K562 (cell line): ENCODE data around the gene NFIB. TPM values are rescaled to one million over a fixed set of nuclear protein-coding genes. Genes with fewer than 3 reads are reported as not detected.

Source experiments
- ATAC-seq: fragments of 200-7000 bp; cut with Tn5 transposase; 3 replicates; pipeline ENCODE4 v1.9.1; 2020; ENCODE audit warnings: moderate library complexity
- BruUV-seq: library from RNA; stranded (reverse); fragments of 400-500 nt; replicated peaks from 2 replicates; lab custom pipeline; 2021; lab: Mats Ljungman, UMichigan
- CTCF ChIA-PET: fragments of 300-600 bp; formaldehyde crosslinking; extraction: SDS; loops from one replicate; lab custom pipeline; 2021; ENCODE audit warnings: low intra/inter-chr PET ratio; lab: Yijun Ruan, JAX
- POLR2A ChIA-PET: fragments of 300-600, 350-650 bp; sonication (Branson Sonifier 250); formaldehyde crosslinking; extraction: SDS; loops from one replicate; lab custom pipeline; 2021; ENCODE audit warnings: antibody characterized with exemption, inconsistent platforms; lab: Yijun Ruan, JAX
- DNase-seq, 4 experiments: peaks; one replicate each; pipeline versions ENCODE4 v3.0.0 to v3.0.0-alpha.2; 2011 to 2018; ENCODE audit warnings: low spot score in 3 of 4, mixed read lengths in 3 of 4; ENCODE audit errors: extremely low read depth in 1 of 4
- FAIRE-seq: peaks from 2 replicates; lab custom pipeline; 2011; peaks lifted over from hg19 to GRCh38; lab: Jason Lieb, UNC
- H2AFZ ChIP-seq: 2 replicates; pipeline ENCODE4 v1.6.0; 2011; ENCODE audit warnings: low read depth, low read length, control low read depth, inconsistent platforms
- H3K27ac ChIP-seq: fragments of 200-600 bp; 3 replicates; pipeline ENCODE4 v1.8.0; 2011; ENCODE audit warnings: low read depth, mild to moderate bottlenecking, control low read depth, inconsistent platforms, low read length, moderate library complexity, mixed read lengths; ENCODE audit errors: extremely low read depth
- H3K27me3 ChIP-seq, 2 experiments: fragments of 300-600 bp in 1 of 2; 2 replicates in 1 of 2; 3 replicates in 1 of 2; pipeline versions ENCODE4 v1.6.0 to v1.8.0; 2011; ENCODE audit warnings: inconsistent platforms in 2 of 2, low read length in 2 of 2, mild to moderate bottlenecking in 1 of 2, mixed read lengths in 1 of 2, moderate library complexity in 1 of 2; ENCODE audit not compliant: control insufficient read depth in 2 of 2, insufficient read depth in 2 of 2
- H3K36me3 ChIP-seq: fragments of 300-600 bp; 3 replicates; pipeline ENCODE4 v1.8.0; 2011; ENCODE audit warnings: mild to moderate bottlenecking, low read length, inconsistent platforms; ENCODE audit not compliant: control insufficient read depth, insufficient read depth
- H3K4me1 ChIP-seq, 2 experiments: fragments of 200-600 bp in 1 of 2; replicated peaks in 1 of 2; 2 replicates in 1 of 2; 3 replicates in 1 of 2; pipeline versions ENCODE4 v1.5.1 to v1.8.0; 2011; ENCODE audit warnings: inconsistent platforms in 2 of 2, low read length in 2 of 2, mild to moderate bottlenecking in 1 of 2, mixed read lengths in 1 of 2, moderate library complexity in 1 of 2; ENCODE audit not compliant: control insufficient read depth in 2 of 2, insufficient read depth in 2 of 2
- H3K4me2 ChIP-seq: 2 replicates; pipeline ENCODE4 v1.6.1; 2011; ENCODE audit warnings: low read length, control low read depth, inconsistent platforms, mixed read lengths; ENCODE audit not compliant: insufficient read depth
- H3K4me3 ChIP-seq: fragments of 200-600 bp; sonication (generic), shearing (Covaris generic); 2 replicates; pipeline ENCODE4 v1.5.1; 2016; ENCODE audit warnings: control low read depth, inconsistent platforms
- H3K79me2 ChIP-seq: fragments of 200-600 bp; 3 replicates; pipeline ENCODE4 v1.8.0; 2011; ENCODE audit warnings: low read length, inconsistent platforms; ENCODE audit not compliant: control insufficient read depth, insufficient read depth
- H3K9ac ChIP-seq, 2 experiments: 2 replicates each; pipeline versions ENCODE4 v1.6.0 to v1.6.1; 2011; ENCODE audit warnings: low read depth in 2 of 2, low read length in 2 of 2, control low read depth in 1 of 2, inconsistent platforms in 1 of 2, mild to moderate bottlenecking in 1 of 2, mixed read lengths in 1 of 2; ENCODE audit not compliant: insufficient read depth in 1 of 2
- H3K9me1 ChIP-seq: one replicate; pipeline ENCODE4 v1.6.0; 2011; ENCODE audit warnings: inconsistent platforms, mild to moderate bottlenecking, low read length, moderate library complexity; ENCODE audit not compliant: control insufficient read depth, insufficient read depth
- H3K9me3 ChIP-seq: replicated peaks from 2 replicates; pipeline ENCODE4 v1.5.1; 2011; ENCODE audit warnings: low read depth, low read length, inconsistent platforms; ENCODE audit not compliant: control insufficient read depth, insufficient read depth
- H4K20me1 ChIP-seq: replicated peaks from 2 replicates; pipeline ENCODE4 v1.6.1; 2011; ENCODE audit warnings: low read length, inconsistent platforms, mixed read lengths; ENCODE audit not compliant: control insufficient read depth, insufficient read depth
- CEBPB ChIP-seq: fragments of 450-650 bp; IDR thresholded peaks from 2 replicates; pipeline ENCODE4 v1.6.1; 2016; ENCODE audit warnings: missing genetic modification characterization, missing compliant biosample characterization
- MAFG ChIP-seq: fragments of 450-650 bp; conservative IDR thresholded peaks from 2 replicates; pipeline ENCODE4 v1.6.1; 2016; ENCODE audit warnings: missing genetic modification characterization, missing compliant biosample characterization
- PREB ChIP-seq: sonication (generic); formaldehyde crosslinking; IDR thresholded peaks from 2 replicates; pipeline ENCODE4 v1.8.1; 2023; ENCODE audit warnings: mild to moderate bottlenecking, missing genetic modification reagents
- RBM14 ChIP-seq: fragments of 200-400 bp; formaldehyde crosslinking; IDR thresholded peaks from 2 replicates; pipeline ENCODE4 v1.6.1; 2018; ENCODE audit warnings: low read depth, mild to moderate bottlenecking, low read length, moderate library complexity, borderline replicate concordance; ENCODE audit not compliant: insufficient read depth
- SIX5 ChIP-seq, 2 experiments: IDR thresholded peaks; 2 replicates each; pipeline ENCODE4 v1.6.1; 2011; ENCODE audit warnings: low read length in 2 of 2, borderline replicate concordance in 1 of 2, low read depth in 1 of 2, mild to moderate bottlenecking in 1 of 2, moderate library complexity in 1 of 2; ENCODE audit not compliant: insufficient read depth in 1 of 2
- SMARCE1 ChIP-seq: fragments of 450-650 bp; IDR thresholded peaks from 2 replicates; pipeline ENCODE4 v1.7.1; 2016; ENCODE audit warnings: mild to moderate bottlenecking
- TCFL5 ChIP-seq: fragments of 250-450 bp; sonication (Bioruptor Pico); conservative IDR thresholded peaks from 2 replicates; pipeline ENCODE4 v1.6.1; 2021; ENCODE audit warnings: mild to moderate bottlenecking, moderate library complexity, matching md5 sums
- TGIF2 ChIP-seq: sonication (generic); formaldehyde crosslinking; IDR thresholded peaks from 2 replicates; pipeline ENCODE4 v1.8.1; 2022; ENCODE audit warnings: mild to moderate bottlenecking, missing genetic modification reagents, moderate library complexity
- ZBTB7A ChIP-seq: IDR thresholded peaks from 2 replicates; pipeline ENCODE4 v1.6.1; 2011; ENCODE audit warnings: low read depth, mild to moderate bottlenecking, low read length, moderate library complexity, borderline replicate concordance; ENCODE audit not compliant: control insufficient read depth
- ZNF263 ChIP-seq: sonication (generic); formaldehyde crosslinking; IDR thresholded peaks from 2 replicates; pipeline ENCODE4 v1.8.0; 2022; ENCODE audit warnings: mild to moderate bottlenecking, missing genetic modification reagents, borderline replicate concordance
- ZNF384 ChIP-seq: IDR thresholded peaks from 2 replicates; pipeline ENCODE4 v1.6.1; 2012; ENCODE audit warnings: low read depth, low read length, improper control_type of control experiment
- ZSCAN32 ChIP-seq: fragments of 450-650 bp; formaldehyde crosslinking; IDR thresholded peaks from 2 replicates; pipeline ENCODE4 v1.4.0; 2020; ENCODE audit warnings: mild to moderate bottlenecking, moderate library complexity
- WGBS: fragments of 100-300 bp; shearing (Covaris generic); methylation state at CpG from one replicate; pipeline ENCODE4 v1.1.6; 2016; ENCODE audit warnings: low coverage, mixed read lengths; ENCODE audit not compliant: insufficient coverage; ENCODE audit errors: missing lambda C conversion rate; 5-methylcytosine and 5-hydroxymethylcytosine counted together
- in situ Hi-C: fragments of 300-500 bp; cut with MboI; formaldehyde crosslinking; loops from 4 replicates; pipeline ENCODE4 v1.15.0; 2018; ENCODE audit warnings: inconsistent platforms, mixed read lengths
- intact Hi-C: fragments of 100-400 bp; cut with micrococcal nuclease; formaldehyde crosslinking; loops from 2 replicates; pipeline ENCODE4 v1.14.2; 2022
- polyA plus RNA-seq, 8 experiments: library from polyadenylated mRNA; depleted of rRNA in 4 of 8; stranded (reverse) in 5 of 8; unstranded in 3 of 8; fragments of >200 nt; fragmentation: Nextera tagmentation in 2 of 8; fragmentation: Illumina TruSeq in 1 of 8; extraction: Ambion mirVana in 2 of 8; extraction: Trizol in 1 of 8; gene quantifications; 2 replicates each; pipeline versions ENCODE4 v1.2.1 to v1.2.3, GENCODE V29; 2011 to 2014; ENCODE audit warnings: inconsistent platforms in 1 of 8, missing spikeins in 1 of 8
- total RNA-seq, 7 experiments: library from RNA; depleted of rRNA in 6 of 7; stranded (reverse); fragments of >200 nt in 6 of 7; fragmentation: Illumina TruSeq in 2 of 7; extraction: Trizol in 2 of 7; gene quantifications; 2 replicates each; pipeline versions ENCODE4 v1.2.1 to v1.2.3, GENCODE V29; 2011 to 2021; ENCODE audit warnings: low replicate concordance in 1 of 7
- TF ChIP-seq, protein P1 (sequence below), 2 experiments: fragments of 200-800 bp in 1 of 2; sonication (Bioruptor generic) in 1 of 2; sonication (generic) in 1 of 2; formaldehyde crosslinking in 1 of 2; IDR thresholded peaks in 1 of 2; conservative IDR thresholded peaks in 1 of 2; 2 replicates each; pipeline versions ENCODE4 v1.5.0 to v1.6.1; 2016 to 2020; ENCODE audit warnings: missing compliant biosample characterization in 1 of 2, missing genetic modification characterization in 1 of 2, missing genetic modification reagents in 1 of 2

NFIB gene
- total and polyA plus RNA-seq, 9 of the 15 experiments (the other 6 are each of a cell fraction or from before 2014, with no cell fraction given): 1.2 to 3.3 (median 1.9) TPM

DNA sequence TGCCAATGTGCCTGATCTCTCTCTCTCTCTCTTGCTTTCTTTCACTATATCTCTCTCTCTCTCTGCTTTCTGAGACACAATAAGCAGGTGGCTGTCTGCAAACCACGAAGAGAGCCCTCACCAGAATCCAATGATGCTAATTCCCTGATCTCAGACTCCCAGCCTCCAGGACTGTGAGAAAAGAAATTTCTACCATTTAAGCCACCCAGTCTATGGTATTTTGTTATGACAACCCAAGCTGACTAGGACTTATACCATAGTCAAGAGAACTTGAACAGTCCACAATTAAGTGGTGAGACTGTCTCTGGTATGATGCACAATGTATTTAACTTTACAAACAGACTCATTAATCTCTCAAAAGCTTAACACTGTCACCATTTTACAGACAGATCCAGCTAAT is 67.0 kb downstream of the NFIB start:
- no peak overlapping the region for H2AFZ ChIP-seq
- no peak for DNase-seq
- POLR2A ChIA-PET: no interaction called here
- no peaks in the 10 kb centered on the region for H3K36me3 ChIP-seq
- CTCF ChIA-PET: no interaction called here
- no peaks in the 10 kb centered on the region for H4K20me1 ChIP-seq
- TF ChIP-seq ZNF263 (no peak), ZSCAN32 (no peak), TCFL5 (CRISPR knock-in tag) (no peak), ZBTB7A (no peak), TGIF2 (no peak), CEBPB (tag) (no peak)
- in situ Hi-C loops: no loop called here
- no peaks in the 10 kb centered on the region for H3K79me2 ChIP-seq
- H3K4me2 ChIP-seq: no peak overlapping the region
- ATAC-seq: no peak
- WGBS: 0% methylated on average over 1 of the region's 1 CpG
- no peaks in the 10 kb centered on the region for H3K9me3 ChIP-seq
- no peak for FAIRE-seq
- H3K9ac ChIP-seq: no peak overlapping the region
- intact Hi-C loops: no loop called here
- H3K4me3 ChIP-seq: no peak overlapping the region
- no TSS peak for BruUV-seq
- H3K4me1 ChIP-seq: no peaks in the 10 kb centered on the region
- H3K27ac ChIP-seq: no peak overlapping the region
- H3K27me3 ChIP-seq: no peaks in the 10 kb centered on the region; a peak in 1 of 5 replicates
- H3K9me1 ChIP-seq: no peaks in the 10 kb centered on the region

DNA sequence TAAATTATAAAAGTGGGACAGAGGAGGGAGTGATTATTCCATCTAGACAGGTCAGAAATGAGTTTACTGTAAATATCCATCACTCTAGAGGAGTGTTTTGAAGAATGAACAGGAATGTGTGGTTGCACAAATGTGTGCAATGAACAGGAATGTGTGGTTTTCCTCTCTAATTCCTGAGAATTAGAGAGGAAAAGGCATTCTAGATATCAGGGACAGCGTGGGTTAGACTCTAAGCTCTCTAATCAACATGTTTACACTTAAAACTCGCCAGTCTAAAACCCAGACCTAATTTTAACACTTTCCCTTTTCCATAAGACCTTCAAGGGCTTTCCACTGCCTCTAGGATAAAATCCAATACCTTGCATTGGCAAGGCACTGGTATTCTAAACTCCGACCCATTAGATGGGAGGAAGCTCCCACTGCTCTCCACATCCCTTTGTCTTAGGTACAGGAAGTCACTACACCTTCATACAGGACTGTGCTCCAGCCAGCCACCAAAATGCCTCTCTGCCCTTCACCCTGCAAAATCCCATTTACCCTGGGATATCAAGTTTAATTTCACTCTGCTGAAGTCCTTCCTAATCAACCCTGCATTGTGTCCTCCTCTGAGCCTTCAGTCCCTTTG is 67.9 kb downstream of the NFIB start:
- CTCF ChIA-PET: no interaction called here
- Histone ChIP-seq H3K27ac (no peak overlapping the region), H4K20me1 (no peaks in the 10 kb centered on the region), H3K9ac (no peak overlapping the region), H3K79me2 (no peaks in the 10 kb centered on the region), H3K9me1 (no peaks in the 10 kb centered on the region), H3K4me2 (no peak overlapping the region), H3K9me3 (no peaks in the 10 kb centered on the region), H3K27me3 (no peaks in the 10 kb centered on the region), H2AFZ (no peak overlapping the region), H3K4me3 (no peak overlapping the region), H3K36me3 (no peaks in the 10 kb centered on the region), H3K4me1 (no peaks in the 10 kb centered on the region)
- DNase-seq (no peak), ATAC-seq (no peak), FAIRE-seq (no peak)
- intact Hi-C loops (no loop called here), in situ Hi-C loops (no loop called here)
- no TSS peak for BruUV-seq
- WGBS: 6% methylated on average over 3 of the region's 3 CpGs
- POLR2A ChIA-PET: interaction anchor here (1.0 kb wide), 1 partner anchor 9 kb away, joined by 3 read pairs; no protein-coding TSS in a partner anchor
- TF ChIP-seq SIX5 (IDR thresholded peaks at IDR 0.05; ENCODE audit: borderline replicate concordance in 1 of 2, insufficient read depth in 1 of 2, low read depth in 1 of 2, low read length in 2 of 2) (no peak), MAFG (tag) (no peak), PREB (CRISPR knock-in tag) (no peak), ZNF384 (no peak), RBM14 (no peak), SMARCE1 (no peak)
- TF ChIP-seq, protein P1, sequence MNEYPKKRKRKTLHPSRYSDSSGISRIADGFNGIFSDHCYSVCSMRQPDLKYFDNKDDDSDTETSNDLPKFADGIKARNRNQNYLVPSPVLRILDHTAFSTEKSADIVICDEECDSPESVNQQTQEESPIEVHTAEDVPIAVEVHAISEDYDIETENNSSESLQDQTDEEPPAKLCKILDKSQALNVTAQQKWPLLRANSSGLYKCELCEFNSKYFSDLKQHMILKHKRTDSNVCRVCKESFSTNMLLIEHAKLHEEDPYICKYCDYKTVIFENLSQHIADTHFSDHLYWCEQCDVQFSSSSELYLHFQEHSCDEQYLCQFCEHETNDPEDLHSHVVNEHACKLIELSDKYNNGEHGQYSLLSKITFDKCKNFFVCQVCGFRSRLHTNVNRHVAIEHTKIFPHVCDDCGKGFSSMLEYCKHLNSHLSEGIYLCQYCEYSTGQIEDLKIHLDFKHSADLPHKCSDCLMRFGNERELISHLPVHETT (CRISPR knock-in tag; conservative IDR thresholded peaks at IDR 0.05 in 1 of 2, IDR thresholded peaks at IDR 0.05 in 1 of 2): no peak
